Spleen (tissue), 7 donors: ENCODE data around the gene PANX2.

Experiments
- CTCF ChIP-seq, 11 experiments: fragments of 200-600 bp in 7 of 11; fragments of 450-650 bp in 4 of 11; sonication (generic) in 4 of 11; IDR thresholded peaks in 8 of 11; conservative IDR thresholded peaks in 3 of 11; 1 replicate in 7 of 11; 2 replicates in 4 of 11; pipeline versions ENCODE4 v1.4.0 to v1.8.0; 2016 to 2021; ENCODE audit warnings: antibody characterized with exemption in 11 of 11, inconsistent platforms in 4 of 11, mild to moderate bottlenecking in 1 of 11
- POLR2A ChIP-seq, 3 donors: fragments of 450-650 bp; IDR thresholded peaks; one replicate each; pipeline ENCODE4 v1.5.1; 2017; ENCODE audit warnings: antibody characterized with exemption in 3 of 3, mild to moderate bottlenecking in 1 of 3
- POLR2AphosphoS5 ChIP-seq, 3 donors: sonication (generic); formaldehyde crosslinking; IDR thresholded peaks; one replicate each; pipeline ENCODE4 v1.5.1; 2017; ENCODE audit warnings: antibody characterized with exemption in 3 of 3
- donor health status: DM: no; HTN: no; CAD: no; lungs with moderate emphysema.
- donor health status: DM: no; HTN: no; CAD: no.
- donor health status: DM: no; HTN: no; CAD: no.

DNA sequence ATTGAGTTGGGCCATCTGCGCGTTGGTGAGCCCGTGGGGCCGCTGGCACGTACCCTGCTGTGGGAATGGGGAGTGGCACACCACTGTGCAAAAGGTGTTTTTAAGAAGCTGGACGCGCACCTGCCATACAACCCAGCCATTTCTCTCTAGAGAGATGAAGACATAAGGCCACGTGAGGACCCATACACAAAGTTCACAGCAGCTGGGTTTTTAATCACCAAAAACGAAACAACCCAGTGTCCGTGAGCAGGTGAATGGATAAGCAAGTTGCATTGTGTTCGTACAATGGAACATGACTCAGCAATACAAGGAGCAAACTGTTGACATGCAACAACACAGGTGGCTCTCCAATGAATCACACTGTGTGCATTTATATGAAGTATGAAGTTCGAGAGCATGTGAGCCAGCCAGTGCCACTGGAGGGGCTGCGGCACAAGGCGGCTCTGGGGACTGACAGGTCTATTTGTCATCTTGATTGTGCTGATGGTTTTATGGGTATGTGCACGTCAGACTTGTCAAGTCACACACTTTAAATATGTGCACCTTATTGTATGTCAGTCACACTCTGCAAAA, 30.6 kb upstream of the PANX2 start:
- TF ChIP-seq CTCF (IDR thresholded peaks at IDR 0.05 in 8 of 11, conservative IDR thresholded peaks at IDR 0.05 in 3 of 11) (no peak), POLR2A (IDR thresholded peaks at IDR 0.05) (no peak), POLR2AphosphoS5 (IDR thresholded peaks at IDR 0.05) (no peak)
